Measurements from ENCODE around the gene CHRDL2.
"Not testable (repeated sequence)": the region's sequence is repeated elsewhere in the genome, so short reads cannot be mapped to it uniquely, and the experiment has no call there.

Gene CHRDL2

GRCh38 chr11:74770456-74770855 is 39.2 kb upstream of the CHRDL2 start:
- no peak for TF ChIP-seq CTCF (IDR thresholded peaks at IDR 0.05; ENCODE audit: poor library complexity, severe bottlenecking)
- no peak overlapping the region for H3K27ac ChIP-seq (ENCODE audit: poor library complexity, severe bottlenecking)
- ATAC-seq (ENCODE audit: low read depth) (no peak), DNase-seq (ENCODE audit: low spot score) (no peak)
- no peaks in the 10 kb centered on the region for H3K36me3 ChIP-seq (ENCODE audit: low read depth)
- no peaks in the 10 kb centered on the region for H3K9me3 ChIP-seq (ENCODE audit: severe bottlenecking)
- H3K4me1 ChIP-seq (ENCODE audit: insufficient read depth, poor library complexity, severe bottlenecking): no peaks in the 10 kb centered on the region
- H3K4me3 ChIP-seq (ENCODE audit: severe bottlenecking): no peak overlapping the region
- H3K27me3 ChIP-seq (ENCODE audit: insufficient read depth, poor library complexity, severe bottlenecking): no peaks in the 10 kb centered on the region

- DNase-seq (ENCODE audit: low spot score): no peak
- no peaks in the 10 kb centered on the region for H3K9me3 ChIP-seq (ENCODE audit: severe bottlenecking)
- ATAC-seq (ENCODE audit: low read depth): no peak
- H3K27ac ChIP-seq (ENCODE audit: poor library complexity, severe bottlenecking): no peak overlapping the region
- H3K36me3 ChIP-seq (ENCODE audit: low read depth): no peaks in the 10 kb centered on the region
- no peaks in the 10 kb centered on the region for H3K4me1 ChIP-seq (ENCODE audit: insufficient read depth, poor library complexity, severe bottlenecking)
- no peak for TF ChIP-seq CTCF (IDR thresholded peaks at IDR 0.05; ENCODE audit: poor library complexity, severe bottlenecking)
- no peak overlapping the region for H3K4me3 ChIP-seq (ENCODE audit: severe bottlenecking)
- H3K27me3 ChIP-seq (ENCODE audit: insufficient read depth, poor library complexity, severe bottlenecking): no peaks in the 10 kb centered on the region
These were observed 38.0 kb upstream of the CHRDL2 start for GRCh38 chr11:74769055-74769707.

DNA sequence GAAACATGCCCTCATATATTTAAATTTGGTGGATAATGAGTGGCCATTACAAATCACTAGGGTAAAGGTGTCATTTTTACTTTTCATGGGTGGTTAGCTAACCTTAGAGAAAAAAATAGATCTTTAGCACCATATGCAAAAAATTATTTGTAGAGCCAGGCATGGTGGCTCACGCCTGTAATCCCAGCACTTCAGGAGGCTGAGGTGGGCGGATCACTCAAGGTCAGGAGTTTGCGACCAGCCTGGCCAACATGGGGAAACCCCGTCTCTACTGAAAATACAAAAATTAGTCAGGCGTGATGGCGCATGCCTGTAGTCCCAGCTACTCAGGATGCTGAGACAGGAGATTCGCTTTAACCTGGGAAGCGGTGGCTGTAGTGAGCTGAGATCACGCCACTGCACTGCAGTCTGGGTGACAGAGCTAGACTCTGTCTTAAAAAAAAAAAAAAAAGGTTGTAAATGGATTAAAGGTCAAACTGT is 37.0 kb upstream of the CHRDL2 start:
- H3K4me1 ChIP-seq (ENCODE audit: insufficient read depth, poor library complexity, severe bottlenecking); H3K27me3 ChIP-seq (ENCODE audit: insufficient read depth, poor library complexity, severe bottlenecking); ATAC-seq (ENCODE audit: low read depth); H3K36me3 ChIP-seq (ENCODE audit: low read depth); DNase-seq (ENCODE audit: low spot score); H3K27ac ChIP-seq (ENCODE audit: poor library complexity, severe bottlenecking); H3K4me3 ChIP-seq (ENCODE audit: severe bottlenecking); H3K9me3 ChIP-seq (ENCODE audit: severe bottlenecking): not testable (repeated sequence)

DNA sequence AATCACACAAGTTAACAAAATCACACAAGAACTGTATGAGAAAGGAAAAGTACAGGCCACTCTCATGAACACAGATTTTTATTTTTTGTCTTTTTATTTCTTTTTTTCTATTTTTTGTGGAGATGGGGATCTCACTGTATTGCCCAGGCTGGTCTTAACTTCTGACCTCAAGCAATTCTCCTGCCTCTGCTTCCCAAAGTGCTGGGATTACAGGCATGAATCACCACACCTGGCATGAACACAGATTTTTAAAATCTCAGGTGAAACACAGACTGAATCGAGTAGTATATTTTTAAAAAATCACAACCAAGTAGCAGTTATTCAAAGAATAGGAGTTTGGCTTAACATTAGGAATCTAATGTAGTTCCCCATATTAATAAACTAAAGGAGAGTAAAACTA is 35.7 kb upstream of the CHRDL2 start:
- Histone ChIP-seq H3K4me3 (ENCODE audit: severe bottlenecking) (no peak overlapping the region), H3K27me3 (ENCODE audit: insufficient read depth, poor library complexity, severe bottlenecking) (no peaks in the 10 kb centered on the region), H3K4me1 (ENCODE audit: insufficient read depth, poor library complexity, severe bottlenecking) (no peaks in the 10 kb centered on the region), H3K9me3 (ENCODE audit: severe bottlenecking) (no peaks in the 10 kb centered on the region), H3K27ac (ENCODE audit: poor library complexity, severe bottlenecking) (no peak overlapping the region), H3K36me3 (ENCODE audit: low read depth) (no peaks in the 10 kb centered on the region)
- no peak for ATAC-seq (ENCODE audit: low read depth)
- no peak for TF ChIP-seq CTCF (IDR thresholded peaks at IDR 0.05; ENCODE audit: poor library complexity, severe bottlenecking)
- no peak for DNase-seq (ENCODE audit: low spot score)

- no peak for TF ChIP-seq CTCF (IDR thresholded peaks at IDR 0.05; ENCODE audit: poor library complexity, severe bottlenecking)
- DNase-seq (ENCODE audit: low spot score): no peak
- peak overlapping the region; percentile 95 for H3K27ac ChIP-seq (ENCODE audit: poor library complexity, severe bottlenecking)
- no peaks in the 10 kb centered on the region for H3K36me3 ChIP-seq (ENCODE audit: low read depth)
- ATAC-seq (ENCODE audit: low read depth): no peak
- peaks cover 27% of the 10 kb centered on the region for H3K4me1 ChIP-seq (ENCODE audit: insufficient read depth, poor library complexity, severe bottlenecking)
- no peaks in the 10 kb centered on the region for H3K27me3 ChIP-seq (ENCODE audit: insufficient read depth, poor library complexity, severe bottlenecking)
- H3K9me3 ChIP-seq (ENCODE audit: severe bottlenecking): no peaks in the 10 kb centered on the region
- H3K4me3 ChIP-seq (ENCODE audit: severe bottlenecking): no peak overlapping the region
These were observed 25.3 kb upstream of the CHRDL2 start for GRCh38 chr11:74756571-74756970.
